Activated naive CD4-positive, alpha-beta T cell treated with Interleukin-2 at 50 U/mL for 16 hours (primary cell): ENCODE results near the gene KRTAP5-10.
"Not testable (repeated sequence)": the region's sequence is repeated elsewhere in the genome, so short reads cannot be mapped to it uniquely, and the experiment has no call there.

ENCODE experiments used
- DNase-seq: peaks from one replicate; pipeline ENCODE4 v3.0.0-alpha.2; 2020

Gene KRTAP5-10

DNA sequence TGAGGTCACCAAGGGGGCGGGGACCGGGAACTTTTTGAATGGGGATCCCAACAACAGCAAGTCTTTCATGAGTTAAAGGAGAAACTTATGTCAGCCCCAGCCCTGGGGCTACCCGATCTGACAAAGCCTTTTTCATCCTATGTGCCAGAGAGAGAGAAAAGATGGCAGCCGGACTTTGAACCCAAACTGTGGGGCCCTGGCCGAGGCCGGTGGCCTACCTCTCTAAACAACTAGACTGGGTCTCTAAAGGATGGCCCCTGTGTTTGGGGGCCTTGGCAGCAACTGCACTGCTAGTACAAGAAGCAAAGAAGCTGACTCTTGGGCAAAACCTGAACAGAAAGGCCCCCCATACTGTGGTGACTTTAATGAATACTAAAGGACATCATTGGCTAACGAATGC, 48.6 kb downstream of the KRTAP5-10 start:
- DNase-seq: not testable (repeated sequence)

DNA sequence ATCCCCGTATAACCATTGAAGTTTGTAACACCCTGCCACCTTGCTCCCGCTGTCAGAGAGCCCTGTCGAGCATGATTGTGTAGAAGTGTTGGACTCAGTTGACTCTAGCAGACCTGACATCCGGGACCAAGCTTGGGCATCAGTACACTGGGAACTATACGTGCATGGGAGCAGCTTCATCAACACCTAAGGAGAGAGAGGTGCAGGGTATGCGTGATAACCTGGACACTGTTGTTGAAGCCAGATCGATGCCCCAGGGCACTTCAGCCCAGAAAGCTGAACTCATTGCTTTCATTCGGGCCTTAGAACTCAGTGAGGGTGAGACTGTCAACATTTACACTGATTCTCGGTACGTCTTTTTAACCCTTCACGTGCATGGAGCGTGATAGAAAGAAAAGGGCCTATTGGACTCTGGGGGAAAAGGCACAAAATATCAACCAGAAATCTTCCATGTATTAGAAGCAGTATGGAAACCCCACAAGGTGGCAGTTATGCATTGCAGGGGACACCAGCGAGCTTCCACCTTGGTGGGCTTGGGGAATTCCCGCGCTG, 49.1 kb downstream of the KRTAP5-10 start:
- not testable (repeated sequence) for DNase-seq

DNA sequence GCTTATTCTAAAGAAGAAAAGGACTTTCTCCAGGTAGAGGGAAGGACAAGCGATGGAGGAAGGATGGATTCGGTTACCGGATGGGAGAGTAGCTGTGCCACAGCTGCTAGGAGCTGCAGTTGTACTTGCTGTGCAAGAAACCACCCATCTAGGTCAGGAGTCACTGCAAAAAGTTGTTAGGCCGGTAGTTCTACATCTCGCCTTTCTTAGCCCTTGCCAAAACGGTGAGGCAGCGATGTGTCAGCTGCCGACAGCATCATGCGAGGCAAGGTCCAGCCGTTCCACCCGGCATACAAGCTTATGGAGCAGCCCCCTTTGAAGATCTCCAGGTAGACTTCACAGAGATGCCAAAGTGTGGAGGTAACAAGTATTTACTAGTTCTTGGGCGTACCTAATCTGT, 49.6 kb downstream of the KRTAP5-10 start:
- DNase-seq: not testable (repeated sequence)
